Heart left ventricle (tissue), 13 donors: ENCODE data around the gene INHBC.

Experiments
- POLR2A ChIP-seq, 2 donors: fragments of 450-650 bp; IDR thresholded peaks; one replicate each; pipeline ENCODE4 v1.6.1; 2017; ENCODE audit warnings: antibody characterized with exemption in 2 of 2, mild to moderate bottlenecking in 2 of 2, moderate library complexity in 2 of 2
- TF ChIP-seq, protein P1 (sequence below), 12 donors: fragments of 200-600 bp; sonication (generic) in 4 of 12; IDR thresholded peaks; one replicate each; pipeline versions ENCODE4 v1.5.0 to v1.8.0; 2018 to 2022; ENCODE audit warnings: antibody characterized with exemption in 12 of 12, mild to moderate bottlenecking in 5 of 12
- donor health status: ischemic (EF 13 %, LVEDD 7.1; RV severe dilation, severe dysfunction).
- donor health status: DM: no; HTN: yes; CAD: no.
- donor health status: DM: no; HTN: no; CAD: no.
- donor health status: ischemic (EF 25% LVEDD 6.9; RV normal size, moderate dysfunction).
- donor health status: ischemic (EF 25% LVEDD 5.7; RV mildly dilated, moderate dysfunction).
- donor health status: ischemic (EF 35%, LVEDD 5.7; RV mildly dilated, moderate dysfunction).
- donor health status: nonischemic (EF 11% LVEDD 7.7; RV severe dilation, severe dysfunction).
- donor health status: DM: yes; HTN: yes; CAD: no.
- donor health status: PGD.
- donor health status: ischemic (EF 29% LVEDD 5.4; RV normal size, mild dysfunction).
- donor health status: nonischemic (EF 23%, LVEDD 6.1; RV moderate dilation, normal function).

DNA sequence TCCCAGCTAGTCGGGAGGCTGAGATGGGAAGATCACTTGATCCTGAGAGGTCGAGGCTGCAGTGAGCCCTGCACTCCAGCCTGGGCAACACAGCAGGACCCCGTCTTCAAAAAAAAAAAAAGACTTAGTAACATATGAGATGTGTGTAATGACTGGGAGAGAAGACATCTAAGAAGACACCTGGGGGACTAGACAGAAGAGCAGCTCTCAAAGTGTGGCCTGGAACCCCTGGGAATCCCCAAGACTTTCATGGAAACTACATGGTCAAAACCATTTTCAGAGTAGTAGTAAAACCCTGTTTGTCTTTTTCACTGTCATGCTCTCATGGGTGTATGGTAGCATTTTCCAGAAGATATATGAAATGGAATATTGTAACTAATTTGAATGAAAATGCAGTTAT is 49.0 kb upstream of the INHBC start:
- TF ChIP-seq POLR2A (IDR thresholded peaks at IDR 0.05), result no peak
- TF ChIP-seq, protein P1, sequence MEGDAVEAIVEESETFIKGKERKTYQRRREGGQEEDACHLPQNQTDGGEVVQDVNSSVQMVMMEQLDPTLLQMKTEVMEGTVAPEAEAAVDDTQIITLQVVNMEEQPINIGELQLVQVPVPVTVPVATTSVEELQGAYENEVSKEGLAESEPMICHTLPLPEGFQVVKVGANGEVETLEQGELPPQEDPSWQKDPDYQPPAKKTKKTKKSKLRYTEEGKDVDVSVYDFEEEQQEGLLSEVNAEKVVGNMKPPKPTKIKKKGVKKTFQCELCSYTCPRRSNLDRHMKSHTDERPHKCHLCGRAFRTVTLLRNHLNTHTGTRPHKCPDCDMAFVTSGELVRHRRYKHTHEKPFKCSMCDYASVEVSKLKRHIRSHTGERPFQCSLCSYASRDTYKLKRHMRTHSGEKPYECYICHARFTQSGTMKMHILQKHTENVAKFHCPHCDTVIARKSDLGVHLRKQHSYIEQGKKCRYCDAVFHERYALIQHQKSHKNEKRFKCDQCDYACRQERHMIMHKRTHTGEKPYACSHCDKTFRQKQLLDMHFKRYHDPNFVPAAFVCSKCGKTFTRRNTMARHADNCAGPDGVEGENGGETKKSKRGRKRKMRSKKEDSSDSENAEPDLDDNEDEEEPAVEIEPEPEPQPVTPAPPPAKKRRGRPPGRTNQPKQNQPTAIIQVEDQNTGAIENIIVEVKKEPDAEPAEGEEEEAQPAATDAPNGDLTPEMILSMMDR (IDR thresholded peaks at IDR 0.05), result no peak
